HG03039 (cell line): ENCODE measurements around the gene C11orf58.

Experiments used
- ATAC-seq: cut with Tn5 transposase; IDR thresholded peaks from one replicate; pipeline ENCODE4 v1.9.1; 2021; ENCODE audit warnings: mild to moderate bottlenecking, moderate library complexity; ENCODE audit not compliant: unreplicated experiment

C11orf58 gene

DNA sequence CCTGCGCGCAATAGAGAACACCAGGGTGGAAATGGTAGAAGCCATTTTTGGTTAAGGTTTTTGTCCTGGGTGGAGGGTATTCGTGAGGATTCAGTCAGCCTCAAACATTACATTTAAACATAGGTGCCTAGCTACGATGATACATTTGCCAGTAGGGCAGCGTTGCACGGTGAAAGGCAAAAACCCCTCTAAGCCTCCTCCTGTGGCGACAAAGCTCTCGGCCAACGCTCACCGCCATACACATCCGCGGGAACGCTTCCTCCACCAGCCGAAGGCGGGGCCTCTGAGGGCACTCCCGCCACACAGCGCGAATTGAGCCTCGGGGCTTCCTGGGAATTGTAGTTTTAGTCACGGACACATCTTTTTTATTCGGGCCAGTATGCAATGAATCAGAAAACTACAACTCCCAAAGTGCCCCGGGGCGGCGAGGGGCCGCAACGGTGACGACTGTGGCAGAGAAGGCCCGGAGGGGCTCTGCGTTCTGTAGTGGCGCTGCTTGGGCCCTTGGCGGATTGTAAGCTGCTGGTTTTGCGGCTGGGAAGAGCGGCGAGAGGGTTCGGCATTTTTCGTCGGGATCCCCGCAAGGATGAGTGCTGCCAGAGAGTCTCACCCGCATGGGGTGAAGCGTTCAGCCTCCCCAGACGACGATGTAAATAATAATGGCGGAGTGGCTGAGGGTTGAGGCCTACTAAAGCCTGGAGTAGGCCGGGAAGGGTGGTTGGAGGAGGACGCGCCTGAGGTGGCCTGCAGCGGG, at the start of gene C11orf58:
Gene C11orf58, plus strand, starts transcription at position 455 of the 754 bp plus-strand sequence. Its CDS starts 132 bp downstream, at position 587.
- peak; percentile 98 for ATAC-seq

DNA sequence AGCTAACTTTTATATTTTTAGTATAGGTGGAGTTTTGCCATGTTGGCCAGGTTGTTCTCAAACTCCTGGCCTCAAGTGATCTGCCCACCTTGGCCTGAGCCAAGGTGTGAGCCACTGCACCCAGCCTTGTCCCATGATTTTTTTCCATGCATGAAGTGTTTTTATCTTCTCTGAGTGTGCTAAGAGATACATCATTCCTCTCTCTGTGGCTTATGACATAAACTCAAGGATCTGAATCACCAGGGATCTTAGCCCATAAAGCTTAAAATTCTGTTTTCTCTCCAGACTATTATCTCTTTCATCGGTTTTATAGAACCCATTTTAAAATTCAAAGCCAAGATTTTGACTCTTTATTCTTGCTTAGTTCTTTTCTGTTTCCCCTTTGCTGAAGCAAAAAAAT, 48.4 kb upstream of the C11orf58 start:
- ATAC-seq: no peak

DNA sequence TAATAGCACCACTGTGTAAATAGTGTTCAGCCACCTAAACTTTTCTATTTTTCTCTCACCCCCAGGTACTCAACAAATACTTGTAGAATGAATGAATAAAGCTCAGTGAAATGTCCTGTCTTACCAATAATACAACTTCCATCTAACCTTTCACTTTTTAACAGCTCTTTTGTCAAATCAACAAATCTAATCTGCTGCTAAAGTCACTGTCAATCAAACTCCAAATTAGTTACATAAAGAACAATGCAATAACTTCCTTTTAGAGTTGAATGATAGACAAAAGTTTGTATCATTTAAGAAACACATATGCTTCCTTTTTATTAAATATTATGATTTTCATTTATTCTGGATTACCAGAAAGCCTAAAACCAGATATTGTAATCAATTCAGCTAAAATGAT, 34.7 kb upstream of the C11orf58 start:
- no peak for ATAC-seq

DNA sequence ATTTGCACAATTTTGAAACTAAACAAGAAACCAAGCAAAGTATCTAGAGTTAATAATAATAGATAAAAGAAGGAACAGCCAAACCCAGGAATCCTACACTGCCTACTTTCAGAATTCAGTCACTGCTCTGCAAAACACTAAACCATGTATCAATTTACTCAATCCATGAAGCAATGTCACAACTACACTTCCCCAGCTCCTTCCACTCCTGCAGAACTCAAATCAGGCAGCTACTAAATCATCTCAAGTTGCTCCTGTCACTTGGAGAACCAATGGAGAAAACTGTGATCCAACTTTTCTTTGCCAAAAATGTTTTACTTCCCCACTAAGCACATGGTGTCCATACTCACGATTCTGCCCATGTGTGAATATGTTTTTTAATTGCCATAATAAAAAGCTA, 24.9 kb upstream of the C11orf58 start:
- ATAC-seq: no peak

DNA sequence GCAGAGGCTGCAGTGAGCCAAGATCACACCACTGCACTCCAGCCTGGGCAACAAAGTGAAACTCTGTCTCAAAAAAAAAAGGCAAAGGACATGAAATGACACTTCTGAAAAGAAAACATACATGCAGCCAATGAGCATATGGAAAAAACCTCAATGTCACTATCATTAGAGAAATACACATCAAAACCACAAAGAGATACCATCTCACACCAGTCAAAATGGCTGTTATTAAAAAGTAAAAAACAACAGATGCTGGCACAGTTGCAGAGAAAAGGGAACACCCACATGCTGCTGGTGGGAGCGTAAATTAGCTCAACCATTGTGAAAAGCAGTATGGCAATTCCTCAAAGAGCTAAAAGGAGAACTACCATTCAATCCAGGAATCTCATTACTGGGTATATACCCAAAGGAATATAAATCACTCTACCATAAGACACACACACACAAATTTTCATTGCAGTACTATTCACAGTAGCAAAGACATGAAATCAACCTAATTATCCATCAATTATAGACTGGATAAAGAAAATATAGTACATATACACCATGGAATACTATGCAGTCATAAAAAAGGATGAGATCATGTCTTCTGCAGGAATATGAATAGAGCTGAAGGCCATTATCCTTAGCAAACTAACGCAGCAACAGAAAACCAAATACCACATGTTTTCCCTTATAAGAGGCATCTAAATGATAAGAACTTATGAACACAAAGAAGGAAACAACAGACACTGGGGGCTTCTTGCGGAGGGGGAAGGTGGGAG, 15.7 kb upstream of the C11orf58 start:
- no peak for ATAC-seq

DNA sequence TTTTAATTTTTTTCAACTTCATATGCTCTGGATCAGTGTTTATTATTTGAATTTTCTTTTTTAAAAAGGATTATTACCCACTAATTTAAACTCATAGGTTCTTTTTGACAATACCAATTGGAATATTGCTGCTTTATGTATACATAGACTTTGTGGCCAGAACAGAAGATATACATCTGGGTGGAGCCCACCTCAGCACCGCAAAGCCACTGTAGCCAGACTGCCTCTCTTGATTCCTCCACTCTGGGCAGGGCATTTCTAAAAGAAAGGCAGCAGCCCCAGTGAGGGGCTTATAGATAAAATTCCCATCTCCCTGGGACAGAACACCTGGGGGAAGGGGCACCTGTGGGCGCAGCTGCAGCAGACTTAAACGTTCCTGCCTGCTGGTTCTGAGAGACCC, 10.6 kb upstream of the C11orf58 start:
- ATAC-seq: no peak

DNA sequence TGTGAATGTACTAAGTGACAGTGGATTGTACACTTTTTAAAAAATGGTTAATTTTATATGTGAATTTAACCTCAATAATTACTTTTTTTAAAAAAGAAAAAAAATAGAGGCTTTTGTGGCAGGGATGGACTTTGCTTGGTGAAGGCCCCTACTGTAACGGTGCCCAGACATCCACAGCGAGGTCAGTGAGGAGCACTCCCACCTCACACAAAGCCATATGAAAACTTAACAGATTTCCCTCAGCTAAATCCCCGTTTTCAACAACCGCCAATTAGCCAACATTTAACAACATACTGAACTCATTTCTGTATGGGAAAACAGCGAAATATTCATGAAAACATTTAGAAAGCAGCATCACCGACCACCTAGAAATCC, 642 bp upstream of the C11orf58 start:
- ATAC-seq: peak; percentile 5

DNA sequence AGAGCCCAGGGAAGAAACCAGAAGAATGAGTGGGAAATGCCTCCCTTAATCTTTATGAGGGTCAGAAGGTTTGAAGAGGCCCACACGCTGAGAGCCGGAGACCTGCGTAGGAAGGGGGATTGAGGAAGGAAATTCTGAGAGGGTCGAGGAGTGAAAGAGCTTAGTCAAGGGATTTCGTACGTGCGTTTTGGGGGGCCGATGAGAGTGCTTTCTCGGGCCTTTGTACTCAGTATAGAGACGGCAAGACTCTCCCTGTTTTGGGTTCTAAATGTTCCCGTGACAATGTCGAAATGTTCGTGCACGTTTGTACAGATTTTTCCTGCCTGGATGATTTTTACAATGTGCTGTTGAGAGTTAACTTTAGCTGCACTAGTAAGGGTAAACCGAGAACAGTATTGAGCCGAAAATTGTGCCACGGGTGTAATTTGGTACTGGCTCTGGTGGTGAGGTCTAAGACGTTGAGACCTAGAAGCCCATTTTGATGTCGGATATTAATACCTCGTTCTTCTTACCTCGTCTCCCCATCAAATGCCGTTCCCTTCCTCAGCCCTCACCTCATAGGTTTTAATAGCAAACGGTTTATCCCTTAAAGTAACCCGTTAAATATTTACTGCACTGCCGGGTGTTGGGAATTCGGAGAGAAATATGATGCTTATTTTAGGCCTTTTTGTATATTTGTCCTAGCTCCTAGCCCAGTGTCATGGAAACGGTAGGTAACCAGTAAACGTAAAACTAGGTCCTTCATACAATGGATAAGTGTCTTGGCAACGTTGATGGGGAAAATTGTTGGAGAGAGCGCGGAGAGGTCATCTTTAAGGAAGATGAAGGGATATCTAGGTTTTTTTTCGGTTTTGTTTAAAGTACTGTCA, 734 bp downstream of the C11orf58 start:
- no peak for ATAC-seq

DNA sequence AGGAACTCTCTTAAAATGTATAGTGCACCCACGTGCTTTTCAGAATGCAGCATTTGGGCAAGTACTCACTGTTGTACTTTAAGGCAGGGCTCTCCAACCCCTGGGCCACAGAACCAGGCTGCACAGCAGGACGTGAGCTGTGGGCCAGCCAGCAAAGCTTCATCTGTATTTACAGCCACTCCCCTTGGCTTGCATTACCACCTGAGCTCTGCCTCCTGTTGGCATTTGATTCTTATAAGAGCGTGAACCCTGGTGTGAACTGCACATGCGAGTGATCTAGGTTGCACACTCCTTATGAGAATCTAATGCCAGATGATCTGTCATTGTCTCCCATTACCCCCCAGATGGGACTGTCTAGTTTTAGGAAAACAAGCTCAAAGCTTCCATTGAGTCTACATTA, 3.0 kb downstream of the C11orf58 start:
- no peak for ATAC-seq

DNA sequence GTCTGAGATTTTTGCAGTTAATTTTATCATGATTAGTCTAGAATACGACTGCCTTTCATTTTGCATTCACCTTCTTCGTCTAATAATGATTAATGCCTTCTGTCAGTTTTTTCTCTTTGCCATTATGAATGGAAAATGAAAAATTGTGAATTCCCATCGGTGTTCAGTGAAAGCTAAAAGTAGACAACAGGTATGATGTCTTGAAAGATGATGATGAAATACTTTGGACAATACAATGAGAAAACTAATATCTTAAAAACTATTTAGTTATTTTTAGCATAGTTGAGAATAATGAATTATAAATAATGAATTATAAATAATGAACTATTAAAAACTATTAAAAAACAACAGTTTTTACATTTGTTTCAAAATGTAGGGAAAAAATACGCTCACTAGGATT, 5.0 kb downstream of the C11orf58 start:
- ATAC-seq: no peak

DNA sequence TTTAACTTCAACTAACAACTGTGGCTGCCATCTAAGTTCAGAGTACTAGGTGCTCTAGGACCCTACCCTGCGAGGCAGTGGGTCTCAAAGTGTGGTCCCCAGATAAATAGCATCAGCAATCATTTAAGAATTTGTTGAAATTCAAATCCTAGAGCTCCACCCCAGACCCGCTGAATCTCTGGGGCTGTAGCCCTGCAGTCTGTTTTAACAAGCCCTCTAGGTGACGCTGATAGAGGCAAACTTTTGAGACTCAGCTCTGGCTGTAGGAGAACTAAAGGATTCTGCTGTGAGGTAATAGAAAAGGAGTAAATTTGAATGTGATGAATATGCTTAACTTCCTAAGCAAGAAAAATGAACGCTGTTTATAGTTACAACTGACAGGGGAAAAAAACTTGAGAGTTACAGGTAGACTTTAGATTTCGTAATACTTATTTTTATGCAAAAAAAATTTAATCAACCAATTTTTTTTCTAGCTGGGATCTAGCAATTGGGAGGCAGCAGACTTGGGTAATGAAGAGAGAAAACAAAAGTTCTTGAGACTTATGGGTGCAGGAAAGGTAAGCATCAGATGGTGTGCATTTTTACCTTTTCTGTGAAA, 5.8 kb downstream of the C11orf58 start:
- ATAC-seq: no peak

DNA sequence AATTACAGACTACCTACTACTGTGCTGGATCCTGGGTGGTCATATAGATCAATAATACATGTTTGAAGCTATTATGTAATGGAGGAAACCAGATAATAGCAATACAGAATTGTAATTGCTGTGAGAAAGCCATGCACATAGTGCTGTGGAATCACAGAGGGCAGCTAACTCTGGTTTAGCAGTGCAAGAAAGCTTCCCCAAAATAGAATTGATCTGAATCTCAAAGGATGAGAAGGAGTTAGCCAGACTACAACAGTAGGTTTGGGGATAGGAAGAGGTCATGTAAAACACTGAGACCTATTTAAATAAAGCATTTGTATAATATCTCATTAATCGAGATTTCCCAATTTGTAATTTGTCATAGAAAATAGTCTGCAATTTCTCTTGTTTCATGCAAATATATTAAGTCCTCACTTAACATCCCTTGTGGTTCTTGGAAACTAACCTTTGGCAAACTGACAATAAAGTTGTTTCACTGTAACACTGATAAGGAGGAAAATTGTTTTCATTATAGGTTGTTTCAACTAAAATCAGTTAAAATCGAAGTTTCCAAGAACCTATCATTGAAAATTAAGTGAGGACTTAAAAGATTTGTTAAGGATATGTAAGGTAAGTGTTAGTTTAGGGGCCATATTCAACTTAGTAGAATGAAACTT, 7.6 kb downstream of the C11orf58 start:
- no peak for ATAC-seq

DNA sequence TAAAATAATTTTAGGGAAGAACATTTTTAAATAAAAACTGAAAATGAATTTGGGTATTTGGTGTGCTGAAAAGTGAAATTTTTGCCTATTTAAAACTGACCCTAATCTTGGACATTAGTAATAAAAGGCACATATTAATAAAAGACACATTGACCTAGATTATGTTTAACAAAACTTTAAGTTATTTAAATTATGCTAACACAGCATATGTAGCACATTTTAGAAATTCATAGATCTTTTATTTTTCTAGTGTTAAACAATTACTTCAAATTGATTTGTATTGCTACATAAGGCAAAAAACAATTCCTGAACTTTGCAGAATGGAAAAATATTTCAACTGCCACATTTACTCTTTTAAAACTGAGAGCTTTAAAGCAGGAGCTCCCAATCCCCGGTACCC, 10.6 kb downstream of the C11orf58 start:
- no peak for ATAC-seq

DNA sequence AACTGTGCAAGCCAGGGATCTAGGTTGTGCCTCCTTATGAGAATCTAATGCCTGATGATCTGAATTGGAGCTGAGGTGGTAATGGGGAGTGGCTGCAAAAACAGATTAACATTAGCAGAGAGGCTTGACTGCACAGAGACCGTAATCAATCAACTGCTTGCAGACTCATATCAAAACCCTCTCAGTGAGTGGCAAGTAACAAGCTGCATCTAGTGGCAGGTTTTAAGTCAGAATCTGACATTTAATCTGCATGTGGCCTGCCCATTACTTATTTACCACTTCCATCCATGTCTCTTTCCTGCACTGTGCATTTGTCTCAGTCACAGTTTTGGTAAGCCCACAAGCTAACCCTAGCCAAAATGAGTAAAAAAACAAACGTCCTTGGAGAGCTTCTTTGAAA, 11.2 kb downstream of the C11orf58 start:
- ATAC-seq: no peak

DNA sequence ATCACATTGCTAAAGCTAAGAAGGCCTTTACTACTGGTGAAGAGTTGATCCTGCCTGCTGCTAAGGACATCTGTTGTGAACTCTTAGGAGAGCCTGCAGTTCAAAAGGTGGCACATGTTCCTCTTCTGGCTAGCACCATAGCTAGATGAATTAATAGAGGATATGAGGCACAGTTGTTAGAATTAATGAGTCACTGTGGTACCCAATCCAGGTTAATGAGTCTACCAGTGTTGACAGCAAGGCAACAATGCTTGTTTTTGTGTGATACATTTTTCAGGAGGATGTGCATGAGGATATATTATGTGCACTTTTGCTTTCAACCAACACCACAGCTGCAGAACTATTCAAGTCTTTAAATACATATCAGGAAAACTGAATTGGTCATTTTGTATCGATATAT, 12.0 kb downstream of the C11orf58 start:
- ATAC-seq: no peak

DNA sequence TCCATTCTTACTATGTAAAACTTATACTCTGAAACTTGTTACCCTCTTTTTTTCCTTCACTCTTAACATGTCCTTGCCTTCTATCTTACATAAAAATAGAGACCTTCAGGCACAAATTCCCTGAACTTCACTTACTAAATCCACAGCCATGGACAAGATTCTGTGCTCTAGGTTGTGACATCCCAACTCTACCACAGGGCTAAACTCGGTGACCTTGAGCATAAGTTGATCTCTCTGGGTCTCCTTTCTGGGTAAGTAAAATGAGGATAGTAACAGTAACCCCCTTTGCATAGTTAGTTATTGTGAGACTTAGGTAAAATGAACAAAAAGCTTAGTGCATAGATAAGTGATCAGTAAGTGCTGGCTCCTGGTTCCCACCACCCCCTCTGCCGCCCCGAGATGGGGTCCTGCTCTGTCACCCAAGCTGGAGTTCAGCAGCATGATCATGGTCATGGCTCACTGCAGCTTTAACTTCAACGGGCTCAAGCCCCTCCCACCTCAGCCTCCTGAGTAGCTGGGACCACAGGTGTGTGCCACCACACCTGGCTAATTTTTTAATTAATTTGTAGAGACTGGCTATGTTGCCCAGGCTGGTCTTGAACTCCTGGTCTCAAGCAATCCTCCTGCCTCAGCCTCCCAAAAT, 20.1 kb downstream of the C11orf58 start:
- ATAC-seq: no peak

DNA sequence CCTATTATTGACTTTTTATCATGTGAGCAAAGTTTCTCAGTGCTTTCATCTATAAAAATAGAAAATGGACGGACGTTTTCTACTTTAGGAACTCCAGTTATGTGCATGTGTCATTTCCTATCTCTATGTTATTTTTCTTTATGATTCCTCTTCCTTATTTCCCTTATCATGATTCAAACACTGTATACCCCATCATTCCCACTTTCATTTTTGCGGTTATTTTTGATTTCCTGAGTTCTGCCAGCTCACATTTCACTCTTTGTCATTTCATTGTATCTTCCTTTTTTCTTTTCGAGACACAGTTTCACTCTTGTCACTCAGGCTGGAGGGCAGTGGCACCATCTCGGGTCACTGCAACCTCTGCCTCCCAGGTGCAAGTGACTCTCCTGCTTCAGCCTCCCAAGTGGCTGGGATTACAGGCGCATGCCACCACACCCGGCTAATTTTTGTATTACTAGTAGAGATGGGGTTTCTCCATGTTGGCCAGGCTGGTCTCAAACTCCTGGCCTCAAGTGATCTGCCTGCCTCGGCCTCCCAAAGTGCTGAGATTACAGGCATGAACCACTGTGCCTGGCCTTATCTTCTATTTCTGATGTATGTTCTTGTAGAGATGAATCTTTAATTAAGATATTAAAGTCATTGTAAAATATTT, 21.5 kb downstream of the C11orf58 start:
- ATAC-seq: no peak

DNA sequence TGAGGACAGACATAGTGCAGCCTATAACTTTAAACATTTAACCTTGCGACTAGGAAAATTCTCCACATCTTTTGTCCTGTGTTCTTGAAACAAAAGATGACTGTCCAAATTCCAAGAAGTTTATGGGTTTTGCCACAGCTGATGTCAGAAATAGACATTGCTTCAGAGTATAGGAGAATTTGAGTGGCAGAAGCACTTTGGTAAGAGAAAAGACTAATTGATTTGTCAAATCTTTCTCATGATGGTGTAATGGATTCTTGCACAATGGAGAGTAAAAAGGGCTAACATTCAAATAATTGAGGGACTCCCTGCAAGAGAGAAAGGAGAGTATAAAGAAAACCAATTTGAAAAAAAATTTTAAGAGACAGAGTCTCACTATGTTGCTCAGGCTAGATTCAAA, 25.3 kb downstream of the C11orf58 start:
- no peak for ATAC-seq

DNA sequence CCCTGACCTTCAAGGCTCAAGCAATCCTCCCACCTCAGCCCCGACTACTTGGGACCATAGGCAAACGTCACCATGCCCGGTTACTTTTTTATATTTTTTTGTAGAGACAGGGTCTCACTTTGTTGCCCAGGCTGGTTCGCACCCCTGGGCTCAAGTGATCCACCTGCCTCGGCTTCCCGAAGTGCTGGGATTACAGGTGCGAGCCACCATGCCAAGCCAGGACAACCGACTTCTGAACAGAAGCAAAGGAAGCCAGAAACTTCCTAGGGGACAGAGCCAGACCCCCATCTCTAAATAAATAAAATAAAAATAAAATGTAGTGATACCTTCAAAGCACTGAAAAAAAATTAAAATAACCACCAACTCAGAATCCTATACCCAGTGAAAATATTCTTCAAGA, 26.4 kb downstream of the C11orf58 start:
- no peak for ATAC-seq

DNA sequence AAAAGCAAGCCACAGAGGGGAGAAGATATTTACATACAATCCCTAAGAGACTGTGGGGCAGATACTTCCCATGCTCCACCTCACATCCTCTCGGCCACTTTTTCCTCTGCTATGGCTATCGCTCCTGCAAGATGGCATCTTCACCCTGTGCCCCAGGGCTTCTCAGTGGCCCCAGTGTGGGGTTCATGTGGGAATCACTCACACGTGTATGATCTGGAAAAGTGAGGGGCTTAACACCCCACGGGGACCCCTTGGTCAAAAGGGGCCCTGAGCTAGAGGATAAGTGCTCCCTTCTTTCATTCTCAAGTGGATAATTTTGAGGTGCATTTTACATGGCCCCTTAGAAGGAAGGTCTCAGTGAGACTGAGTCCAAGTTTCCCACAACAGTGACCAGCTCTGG, 28.7 kb downstream of the C11orf58 start:
- ATAC-seq: no peak
